Right atrium auricular region (tissue), 2 donors: ENCODE measurements around the gene PLIN1. TPM values are rescaled to one million over a fixed set of nuclear protein-coding genes. Genes with fewer than 3 reads are reported as not detected.

ENCODE experiments used
- DNase-seq: peaks from one replicate; pipeline ENCODE4 v3.0.0-alpha.2; 2019; ENCODE audit warnings: low spot score
- H3K27ac ChIP-seq, 2 donors: fragments of 200-600 bp; sonication (generic); 1 replicate in 1 of 2; 2 replicates in 1 of 2; pipeline ENCODE4 v1.5.1; 2016 to 2019
- H3K27me3 ChIP-seq, 2 donors: fragments of 200-600 bp; sonication (generic); one replicate each; pipeline versions ENCODE4 v1.5.1 to v1.6.0; 2017 to 2019
- H3K36me3 ChIP-seq: fragments of 200-600 bp; sonication (generic); one replicate; pipeline ENCODE4 v1.5.1; 2016
- H3K4me1 ChIP-seq, 2 donors: fragments of 200-600 bp; sonication (generic); one replicate each; pipeline versions ENCODE4 v1.5.1 to v1.6.0; 2017 to 2019
- H3K4me3 ChIP-seq, 2 donors: fragments of 200-600 bp; sonication (generic); 1 replicate in 1 of 2; 2 replicates in 1 of 2; pipeline ENCODE4 v1.5.1; 2017 to 2019; ENCODE audit warnings: mild to moderate bottlenecking in 1 of 2, moderate library complexity in 1 of 2
- H3K9me3 ChIP-seq, 2 donors: fragments of 200-600 bp; sonication (generic); one replicate each; pipeline ENCODE4 v1.5.1; 2019
- CTCF ChIP-seq, 2 donors: fragments of 200-600 bp; sonication (generic); IDR thresholded peaks; one replicate each; pipeline ENCODE4 v1.5.1; 2019; ENCODE audit warnings: antibody characterized with exemption in 2 of 2
- total RNA-seq, 2 donors: library from RNA; depleted of rRNA; stranded (reverse); fragments of >200 nt; gene quantifications; one replicate each; pipeline ENCODE4 v1.1.0, GENCODE V29; 2016

Gene PLIN1
- total RNA-seq, 2 donors from 2014 or later: 3.6 to 22.6 TPM

- H3K27me3 ChIP-seq: no peaks in the 10 kb centered on the region
- peaks cover 49% of the 10 kb centered on the region for H3K36me3 ChIP-seq
- no peak overlapping the region for H3K4me3 ChIP-seq
- no peaks in the 10 kb centered on the region for H3K4me1 ChIP-seq
- DNase-seq: no peak
- no peaks in the 10 kb centered on the region for H3K9me3 ChIP-seq
- TF ChIP-seq CTCF (IDR thresholded peaks at IDR 0.05): no peak
- H3K27ac ChIP-seq: no peak overlapping the region
Measured at GRCh38 chr15:89628806-89629715, 50.1 kb downstream of the PLIN1 start.

- Histone ChIP-seq H3K4me1 (no peaks in the 10 kb centered on the region), H3K27me3 (no peaks in the 10 kb centered on the region), H3K9me3 (no peaks in the 10 kb centered on the region), H3K36me3 (peaks cover 49% of the 10 kb centered on the region), H3K4me3 (no peak overlapping the region), H3K27ac (no peak overlapping the region)
- TF ChIP-seq CTCF (IDR thresholded peaks at IDR 0.05): no peak
- DNase-seq: no peak
Measured at GRCh38 chr15:89628301-89628700, 50.9 kb downstream of the PLIN1 start.

- no peak overlapping the region for H3K27ac ChIP-seq
- DNase-seq: no peak
- H3K36me3 ChIP-seq: peaks cover 41% of the 10 kb centered on the region
- H3K4me3 ChIP-seq: no peak overlapping the region
- no peaks in the 10 kb centered on the region for H3K27me3 ChIP-seq
- H3K9me3 ChIP-seq: no peaks in the 10 kb centered on the region
- H3K4me1 ChIP-seq: no peaks in the 10 kb centered on the region
- TF ChIP-seq CTCF (IDR thresholded peaks at IDR 0.05): no peak
Measured at GRCh38 chr15:89627256-89627970, 51.8 kb downstream of the PLIN1 start.

GRCh38 chr15:89625716-89626115 is 53.5 kb downstream of the PLIN1 start:
- no peak overlapping the region for H3K4me3 ChIP-seq
- peaks cover 26% of the 10 kb centered on the region for H3K36me3 ChIP-seq
- H3K9me3 ChIP-seq: no peaks in the 10 kb centered on the region
- no peak for TF ChIP-seq CTCF (IDR thresholded peaks at IDR 0.05)
- no peak overlapping the region for H3K27ac ChIP-seq
- DNase-seq: no peak
- H3K27me3 ChIP-seq: no peaks in the 10 kb centered on the region
- no peaks in the 10 kb centered on the region for H3K4me1 ChIP-seq

- TF ChIP-seq CTCF (IDR thresholded peaks at IDR 0.05): no peak
- Histone ChIP-seq H3K27ac (no peak overlapping the region), H3K36me3 (peaks cover 7% of the 10 kb centered on the region)
Measured at GRCh38 chr15:89623165-89623564, 56.0 kb downstream of the PLIN1 start.

More at GRCh38 chr15:89623165-89623564, 56.0 kb downstream of the PLIN1 start:
- no peak for DNase-seq
- no peaks in the 10 kb centered on the region for H3K4me1 ChIP-seq
- no peaks in the 10 kb centered on the region for H3K9me3 ChIP-seq
- H3K4me3 ChIP-seq: no peak overlapping the region
- H3K27me3 ChIP-seq: no peaks in the 10 kb centered on the region
